Body of pancreas (tissue), 4 donors: ENCODE measurements around the gene RGL2. TPM values are rescaled to one million over a fixed set of nuclear protein-coding genes. Genes with fewer than 3 reads are reported as not detected.

Experiments
- ATAC-seq: fragments of 150-250 bp; one replicate; pipeline ENCODE4 v1.9.1; 2016
- DNase-seq, 4 donors: peaks; one replicate each; pipeline ENCODE4 v3.0.0-alpha.2; 2019
- H3K27ac ChIP-seq, 4 donors: fragments of 200-600 bp; sonication (generic); 1 replicate in 3 of 4; 2 replicates in 1 of 4; pipeline versions ENCODE4 v1.5.1 to v1.6.1; 2016 to 2019; ENCODE audit warnings: mild to moderate bottlenecking in 1 of 4, mixed read lengths in 1 of 4, moderate library complexity in 1 of 4
- H3K27me3 ChIP-seq, 2 donors: fragments of 200-600 bp; sonication (generic); one replicate each; pipeline ENCODE4 v1.6.0; 2016; ENCODE audit warnings: mild to moderate bottlenecking in 1 of 2
- H3K36me3 ChIP-seq, 2 donors: fragments of 200-600 bp; sonication (generic); replicated peaks in 1 of 2; 2 replicates each; pipeline ENCODE4 v1.5.1; 2016; ENCODE audit warnings: low read depth in 2 of 2; ENCODE audit not compliant: insufficient read depth in 1 of 2
- H3K4me1 ChIP-seq: fragments of 200-600 bp; sonication (generic); one replicate; pipeline ENCODE4 v1.6.0; 2016
- H3K4me3 ChIP-seq, 2 donors: fragments of 200-600 bp; sonication (generic); 1 replicate in 1 of 2; 2 replicates in 1 of 2; pipeline ENCODE4 v1.5.1; 2016 to 2019
- H3K9me3 ChIP-seq, 3 donors: fragments of 200-600 bp; sonication (generic); 1 replicate in 2 of 3; 2 replicates in 1 of 3; pipeline ENCODE4 v1.5.1; 2016
- POLR2A ChIP-seq, 3 donors: fragments of 450-650 bp; IDR thresholded peaks; one replicate each; pipeline ENCODE4 v1.6.1; 2016; ENCODE audit warnings: antibody characterized with exemption in 3 of 3, mild to moderate bottlenecking in 2 of 3
- WGBS, 2 donors: methylation state at CpG; one replicate each; pipeline ENCODE4 v1.1.5; 2017; 5-methylcytosine and 5-hydroxymethylcytosine counted together
- intact Hi-C: fragments of 100-400 bp; cut with DNase I; formaldehyde crosslinking; loops from one replicate; pipeline ENCODE4 v1.15.1; 2023
- total RNA-seq, 2 donors: library from RNA; depleted of rRNA; stranded (reverse); fragments of >200 nt; gene quantifications; one replicate each; pipeline ENCODE4 v1.1.0, GENCODE V29; 2016
- TF ChIP-seq, protein P1 (sequence below), 7 experiments: fragments of 450-650 bp in 4 of 7; fragments of 200-600 bp in 3 of 7; sonication (generic) in 3 of 7; IDR thresholded peaks; one replicate each; pipeline ENCODE4 v1.5.1; 2016 to 2019; ENCODE audit warnings: antibody characterized with exemption in 7 of 7

Gene RGL2
- total RNA-seq, 2 donors from 2014 or later, result 31.3 to 31.9 TPM

DNA sequence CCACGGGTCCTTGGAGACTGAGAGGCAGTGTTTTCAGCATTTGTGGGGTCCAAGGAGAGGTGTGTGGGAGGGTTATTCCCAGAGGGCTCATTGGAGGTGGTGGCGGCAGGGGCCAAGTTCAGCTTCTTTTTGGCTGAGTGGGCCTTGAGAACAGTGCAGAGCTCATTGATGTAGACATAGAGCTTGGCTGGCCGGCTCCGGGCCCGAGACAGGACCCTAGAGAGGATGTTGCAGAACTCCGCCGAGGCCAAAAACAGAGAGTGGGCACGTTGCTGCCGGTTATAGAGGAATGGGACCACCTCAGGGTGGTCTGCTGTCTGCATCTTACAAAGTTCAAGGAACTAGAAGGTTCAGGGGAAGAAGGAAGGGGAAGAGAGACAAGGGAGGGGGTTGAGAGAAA lies 22.5 kb upstream of the RGL2 start:
- intact Hi-C loops, result no loop called here
- ATAC-seq (no peak), DNase-seq (no peak)
- Histone ChIP-seq H3K9me3 (no peaks in the 10 kb centered on the region), H3K4me3 (no peak overlapping the region), H3K27me3 (no peaks in the 10 kb centered on the region), H3K36me3 (peaks cover 3 to 4% of the 10 kb centered on the region in 2 donors), H3K27ac (peak overlapping the region in 1 of 4 donors; percentile 71), H3K4me1 (peaks cover 57% of the 10 kb centered on the region)
- no peak for TF ChIP-seq POLR2A (IDR thresholded peaks at IDR 0.05)
- TF ChIP-seq, protein P1, sequence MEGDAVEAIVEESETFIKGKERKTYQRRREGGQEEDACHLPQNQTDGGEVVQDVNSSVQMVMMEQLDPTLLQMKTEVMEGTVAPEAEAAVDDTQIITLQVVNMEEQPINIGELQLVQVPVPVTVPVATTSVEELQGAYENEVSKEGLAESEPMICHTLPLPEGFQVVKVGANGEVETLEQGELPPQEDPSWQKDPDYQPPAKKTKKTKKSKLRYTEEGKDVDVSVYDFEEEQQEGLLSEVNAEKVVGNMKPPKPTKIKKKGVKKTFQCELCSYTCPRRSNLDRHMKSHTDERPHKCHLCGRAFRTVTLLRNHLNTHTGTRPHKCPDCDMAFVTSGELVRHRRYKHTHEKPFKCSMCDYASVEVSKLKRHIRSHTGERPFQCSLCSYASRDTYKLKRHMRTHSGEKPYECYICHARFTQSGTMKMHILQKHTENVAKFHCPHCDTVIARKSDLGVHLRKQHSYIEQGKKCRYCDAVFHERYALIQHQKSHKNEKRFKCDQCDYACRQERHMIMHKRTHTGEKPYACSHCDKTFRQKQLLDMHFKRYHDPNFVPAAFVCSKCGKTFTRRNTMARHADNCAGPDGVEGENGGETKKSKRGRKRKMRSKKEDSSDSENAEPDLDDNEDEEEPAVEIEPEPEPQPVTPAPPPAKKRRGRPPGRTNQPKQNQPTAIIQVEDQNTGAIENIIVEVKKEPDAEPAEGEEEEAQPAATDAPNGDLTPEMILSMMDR (IDR thresholded peaks at IDR 0.05), result no peak
- WGBS, 2 donors, result 69 to 78% methylated on average over 7 to 9 of the region's 9 CpGs

DNA sequence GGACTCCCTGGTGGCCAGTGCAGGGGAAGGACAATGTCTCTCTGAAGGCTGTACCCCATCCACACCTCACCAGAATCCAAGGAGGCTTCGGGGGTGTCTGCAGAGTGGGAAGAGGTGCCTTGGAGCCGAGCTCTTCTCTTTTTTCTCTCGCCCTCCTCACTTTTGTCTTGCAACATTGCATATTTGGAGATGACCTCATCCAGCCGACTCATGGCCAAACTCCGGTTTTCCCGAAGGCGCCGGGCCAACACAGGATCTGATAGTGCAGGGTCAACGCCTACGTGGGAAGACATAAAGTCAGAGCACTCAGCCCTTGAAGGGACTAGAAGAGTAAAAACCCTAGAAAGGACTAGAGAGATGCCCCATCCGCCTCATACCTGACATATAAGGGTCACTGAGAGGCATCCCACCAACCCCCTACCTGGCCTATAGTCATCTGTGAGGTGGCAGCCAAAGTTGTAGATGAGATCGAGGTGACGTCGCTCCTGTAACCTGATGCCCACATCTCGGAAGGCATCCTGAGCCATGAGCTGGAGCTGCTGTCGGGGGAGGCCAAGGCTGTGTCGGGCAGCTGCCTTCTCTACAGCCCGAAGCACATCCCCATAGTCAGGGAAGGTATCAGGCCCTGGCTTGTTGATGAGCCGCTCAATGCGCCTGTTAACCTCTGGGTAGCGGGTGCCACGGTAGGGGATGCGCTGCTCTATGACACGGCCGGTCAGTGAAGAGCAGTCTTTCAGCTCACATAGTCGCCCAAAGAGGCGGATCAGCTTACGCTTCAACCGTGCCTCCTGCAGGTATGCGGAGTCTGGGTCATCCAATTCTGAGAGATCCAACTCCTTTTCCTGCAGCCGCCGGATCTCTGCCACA lies 21.8 kb upstream of the RGL2 start:
- H3K9me3 ChIP-seq, result no peaks in the 10 kb centered on the region
- ATAC-seq, result no peak
- peak in 1 of 3 donors; percentile 4 for TF ChIP-seq POLR2A (IDR thresholded peaks at IDR 0.05)
- TF ChIP-seq, protein P1 (IDR thresholded peaks at IDR 0.05), result no peak
- 70 to 73% methylated on average over 31 to 32 of the region's 32 CpGs for WGBS, 2 donors
- H3K4me1 ChIP-seq, result peaks cover 58% of the 10 kb centered on the region
- peak overlapping the region in 3 of 4 donors; percentile 34 to 71 (median 50) for H3K27ac ChIP-seq
- intact Hi-C loops, result no loop called here
- DNase-seq, result peak; percentile 64 to 76 (median 72)
- H3K4me3 ChIP-seq, result no peak overlapping the region
- no peaks in the 10 kb centered on the region for H3K27me3 ChIP-seq
- peaks cover 3 to 4% of the 10 kb centered on the region in 2 donors for H3K36me3 ChIP-seq

DNA sequence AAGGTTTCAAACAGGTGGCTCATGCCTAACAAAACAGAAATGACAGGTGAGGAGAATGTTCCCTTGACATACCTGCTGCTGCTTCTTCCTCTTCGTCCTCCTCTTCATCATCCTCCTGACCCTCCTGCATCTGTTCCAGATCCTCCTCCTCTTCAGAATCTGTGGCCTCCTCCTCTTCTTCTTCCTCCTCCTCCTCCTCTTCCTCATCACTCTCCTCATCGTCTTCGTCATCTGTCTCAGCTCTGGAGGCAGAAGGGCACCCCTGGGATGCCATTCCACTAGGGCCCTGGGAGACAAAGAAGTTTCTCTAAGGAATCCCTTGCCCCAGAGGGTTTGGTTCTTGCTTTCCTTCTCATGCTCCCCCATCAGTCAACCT lies 21.2 kb upstream of the RGL2 start:
- H3K27me3 ChIP-seq, result no peaks in the 10 kb centered on the region
- peaks cover 64% of the 10 kb centered on the region for H3K4me1 ChIP-seq
- intact Hi-C loops, result no loop called here
- no peak for TF ChIP-seq POLR2A (IDR thresholded peaks at IDR 0.05)
- TF ChIP-seq, protein P1 (IDR thresholded peaks at IDR 0.05), result no peak
- H3K9me3 ChIP-seq, result no peaks in the 10 kb centered on the region
- H3K4me3 ChIP-seq, result no peak overlapping the region
- ATAC-seq (no peak), DNase-seq (no peak)
- H3K36me3 ChIP-seq, result peaks cover 3 to 4% of the 10 kb centered on the region in 2 donors
- 81 to 91% methylated on average over 3 of the region's 3 CpGs for WGBS, 2 donors
- peak overlapping the region in 3 of 4 donors; percentile 34 to 71 (median 50) for H3K27ac ChIP-seq

DNA sequence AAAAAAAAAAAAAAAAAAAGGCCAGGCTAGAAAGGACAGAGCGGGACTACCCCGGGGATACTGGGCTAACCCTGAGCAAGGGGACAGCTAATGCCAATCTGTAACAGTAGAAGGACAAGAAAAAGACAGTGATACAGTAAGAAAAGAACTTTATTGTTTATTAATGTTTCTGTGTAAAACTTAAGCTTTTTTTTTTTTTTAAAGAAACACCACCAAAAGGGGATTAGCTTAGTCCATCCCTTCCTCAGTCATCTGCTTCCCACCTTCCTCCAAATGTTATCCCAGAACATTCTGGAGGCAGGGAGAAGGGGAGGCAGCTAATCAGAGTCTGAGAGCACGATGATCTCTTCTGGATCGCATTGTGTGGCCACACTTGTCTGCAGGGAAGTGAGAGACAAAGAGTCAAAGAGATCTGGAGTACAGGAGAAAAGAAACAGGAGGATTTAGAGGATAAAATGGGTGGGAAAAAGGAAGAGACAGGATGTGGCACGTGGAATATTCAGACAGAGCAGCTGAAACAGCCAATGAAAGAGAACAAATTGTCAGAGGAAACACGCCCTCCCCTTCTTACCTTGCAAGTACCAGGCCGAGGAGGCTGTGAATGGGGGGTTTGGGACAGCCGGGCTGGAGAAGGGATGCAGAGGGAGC lies 19.8 kb upstream of the RGL2 start:
- no peak for DNase-seq
- Histone ChIP-seq H3K4me3 (no peak overlapping the region), H3K27me3 (no peaks in the 10 kb centered on the region), H3K9me3 (no peaks in the 10 kb centered on the region), H3K36me3 (peaks cover 3 to 4% of the 10 kb centered on the region in 2 donors), H3K27ac (peak overlapping the region in 3 of 4 donors; percentile 78 to 86 (median 84)), H3K4me1 (peaks cover 65% of the 10 kb centered on the region)
- no peak for ATAC-seq
- TF ChIP-seq, protein P1 (IDR thresholded peaks at IDR 0.05), result no peak
- no peak for TF ChIP-seq POLR2A (IDR thresholded peaks at IDR 0.05)
- WGBS, 2 donors, result 58 to 69% methylated on average over 8 of the region's 8 CpGs
- intact Hi-C loops, result no loop called here
